Measurements from ENCODE around the gene CYP26C1. TPM values are rescaled to one million over a fixed set of nuclear protein-coding genes. Genes with fewer than 3 reads are reported as not detected.

CYP26C1 gene
- total RNA-seq, 2 experiments from 2014 or later = 0.15 to 0.19 TPM

DNA sequence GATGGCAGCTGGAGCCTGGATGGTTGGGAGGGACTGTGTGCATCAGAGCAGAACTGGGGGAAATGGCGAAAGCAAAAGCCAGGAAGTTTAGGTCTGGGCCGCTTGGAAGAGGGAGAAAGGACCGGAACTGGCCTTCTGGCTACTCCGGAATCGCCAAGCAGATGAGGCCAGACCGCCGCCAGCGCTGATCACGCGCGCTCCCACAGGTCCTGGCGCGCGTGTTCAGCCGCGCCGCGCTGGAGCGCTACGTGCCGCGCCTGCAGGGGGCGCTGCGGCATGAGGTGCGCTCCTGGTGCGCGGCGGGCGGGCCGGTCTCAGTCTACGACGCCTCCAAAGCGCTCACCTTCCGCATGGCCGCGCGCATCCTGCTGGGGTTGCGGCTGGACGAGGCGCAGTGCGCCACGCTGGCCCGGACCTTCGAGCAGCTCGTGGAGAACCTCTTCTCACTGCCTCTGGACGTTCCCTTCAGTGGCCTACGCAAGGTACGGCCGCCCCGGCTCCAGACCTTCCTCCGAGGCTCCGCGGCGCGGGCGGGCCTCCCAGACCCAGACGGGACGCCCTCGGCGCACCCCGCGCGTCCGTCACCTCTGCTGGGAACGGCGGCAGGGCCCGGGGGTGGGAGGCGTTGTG is 2.0 kb downstream of the CYP26C1 start:
- no peaks in the 10 kb centered on the region for H3K9me2 ChIP-seq (ENCODE audit: insufficient read depth, low read length)
- no peaks in the 10 kb centered on the region for H4K20me1 ChIP-seq (ENCODE audit: insufficient read depth, low read length)
- no peak for DNase-seq (ENCODE audit: low spot score)
- BruUV-seq (replicated peaks) = no TSS peak
- POLR2A ChIA-PET = no interaction called here
- no peak overlapping the region for H3K4me2 ChIP-seq (ENCODE audit: low read length)
- H3K9me3 ChIP-seq (ENCODE audit: low read length) = no peaks in the 10 kb centered on the region
- no peak overlapping the region for H2AFZ ChIP-seq (ENCODE audit: low read length)
- CTCF ChIA-PET (ENCODE audit: unreplicated experiment) = no interaction called here
- H3K4me3 ChIP-seq (ENCODE audit: low read depth, low read length, poor library complexity, severe bottlenecking) = no peak overlapping the region
- TF ChIP-seq, protein P1, sequence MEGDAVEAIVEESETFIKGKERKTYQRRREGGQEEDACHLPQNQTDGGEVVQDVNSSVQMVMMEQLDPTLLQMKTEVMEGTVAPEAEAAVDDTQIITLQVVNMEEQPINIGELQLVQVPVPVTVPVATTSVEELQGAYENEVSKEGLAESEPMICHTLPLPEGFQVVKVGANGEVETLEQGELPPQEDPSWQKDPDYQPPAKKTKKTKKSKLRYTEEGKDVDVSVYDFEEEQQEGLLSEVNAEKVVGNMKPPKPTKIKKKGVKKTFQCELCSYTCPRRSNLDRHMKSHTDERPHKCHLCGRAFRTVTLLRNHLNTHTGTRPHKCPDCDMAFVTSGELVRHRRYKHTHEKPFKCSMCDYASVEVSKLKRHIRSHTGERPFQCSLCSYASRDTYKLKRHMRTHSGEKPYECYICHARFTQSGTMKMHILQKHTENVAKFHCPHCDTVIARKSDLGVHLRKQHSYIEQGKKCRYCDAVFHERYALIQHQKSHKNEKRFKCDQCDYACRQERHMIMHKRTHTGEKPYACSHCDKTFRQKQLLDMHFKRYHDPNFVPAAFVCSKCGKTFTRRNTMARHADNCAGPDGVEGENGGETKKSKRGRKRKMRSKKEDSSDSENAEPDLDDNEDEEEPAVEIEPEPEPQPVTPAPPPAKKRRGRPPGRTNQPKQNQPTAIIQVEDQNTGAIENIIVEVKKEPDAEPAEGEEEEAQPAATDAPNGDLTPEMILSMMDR (conservative IDR thresholded peaks at IDR 0.05; ENCODE audit: low read length) = peak; percentile 35; the same call in 1 of the 2 replicates
- TF ChIP-seq EZH2phosphoT487 (IDR thresholded peaks at IDR 0.05; ENCODE audit: borderline replicate concordance, low read depth, low read length) = no peak
- intact Hi-C loops (cut with micrococcal nuclease; ENCODE audit: unreplicated experiment) = no loop called here
- H3K79me2 ChIP-seq (ENCODE audit: insufficient read depth, low read depth, low read length) = no peaks in the 10 kb centered on the region
- no peaks in the 10 kb centered on the region for H3K4me1 ChIP-seq (ENCODE audit: insufficient read depth, low read length, poor library complexity, severe bottlenecking)
- no peak overlapping the region for H3K27ac ChIP-seq (ENCODE audit: low read depth, low read length, poor library complexity, severe bottlenecking)
- no peaks in the 10 kb centered on the region for H3K36me3 ChIP-seq (ENCODE audit: insufficient read depth, low read length)

DNA sequence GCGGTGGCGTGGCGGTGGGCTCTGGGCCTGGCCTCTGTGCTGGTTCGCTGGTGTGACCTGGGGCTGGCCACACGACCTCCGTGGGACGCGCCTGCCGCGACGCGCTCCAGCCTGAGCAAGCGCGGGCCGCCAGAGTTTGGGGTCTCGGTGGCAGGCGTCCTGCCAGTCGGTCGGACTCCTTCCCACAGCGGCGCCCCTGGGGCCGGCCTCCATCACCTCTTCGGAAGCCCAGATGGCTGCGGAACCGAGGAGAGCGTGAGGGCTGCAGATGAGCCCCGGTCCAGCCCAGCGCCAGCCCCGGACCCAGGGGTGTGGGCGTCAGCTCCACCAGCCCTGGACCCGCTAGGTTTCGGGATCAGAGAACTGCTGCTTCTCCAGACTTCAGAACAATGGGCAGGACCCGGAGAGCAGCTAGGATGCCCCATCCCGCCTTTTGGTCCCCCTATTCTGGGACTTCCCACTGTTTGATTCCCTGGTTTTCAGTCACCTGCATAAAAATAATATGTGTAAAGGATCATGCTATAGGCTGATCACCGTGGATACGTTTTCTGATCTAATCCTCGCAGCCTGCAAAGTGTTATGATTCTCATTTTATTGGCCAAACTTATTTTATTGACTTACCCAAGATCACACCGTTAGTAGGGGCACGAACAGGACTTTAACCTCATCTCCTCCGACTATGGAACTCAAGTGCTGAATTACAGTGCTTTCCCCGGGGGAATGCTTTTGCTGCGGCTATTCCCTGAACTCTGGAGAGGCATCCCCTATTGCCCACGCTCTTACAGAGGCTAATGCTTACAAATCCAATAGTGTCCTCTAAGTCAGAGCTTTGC is 2.8 kb downstream of the CYP26C1 start:
- POLR2A ChIA-PET = no interaction called here
- no peaks in the 10 kb centered on the region for H3K36me3 ChIP-seq (ENCODE audit: insufficient read depth, low read length)
- no peaks in the 10 kb centered on the region for H3K9me2 ChIP-seq (ENCODE audit: insufficient read depth, low read length)
- CTCF ChIA-PET (ENCODE audit: unreplicated experiment) = no interaction called here
- TF ChIP-seq, protein P1 (conservative IDR thresholded peaks at IDR 0.05; ENCODE audit: low read length) = no peak
- no peak for TF ChIP-seq EZH2phosphoT487 (IDR thresholded peaks at IDR 0.05; ENCODE audit: borderline replicate concordance, low read depth, low read length)
- H3K9me3 ChIP-seq (ENCODE audit: low read length) = no peaks in the 10 kb centered on the region
- DNase-seq (ENCODE audit: low spot score) = no peak
- intact Hi-C loops (cut with micrococcal nuclease; ENCODE audit: unreplicated experiment) = no loop called here
- no peak overlapping the region for H2AFZ ChIP-seq (ENCODE audit: low read length)
- H3K4me2 ChIP-seq (ENCODE audit: low read length) = no peak overlapping the region
- H4K20me1 ChIP-seq (ENCODE audit: insufficient read depth, low read length) = no peaks in the 10 kb centered on the region
- no peaks in the 10 kb centered on the region for H3K79me2 ChIP-seq (ENCODE audit: insufficient read depth, low read depth, low read length)
- H3K4me3 ChIP-seq (ENCODE audit: low read depth, low read length, poor library complexity, severe bottlenecking) = no peak overlapping the region
- H3K4me1 ChIP-seq (ENCODE audit: insufficient read depth, low read length, poor library complexity, severe bottlenecking) = no peaks in the 10 kb centered on the region
- H3K27ac ChIP-seq (ENCODE audit: low read depth, low read length, poor library complexity, severe bottlenecking) = no peak overlapping the region
- no TSS peak for BruUV-seq (replicated peaks)

All from OCI-LY7 (cell line).